Activated CD4-positive, alpha-beta T cell treated with anti-CD3 and anti-CD28 coated beads for 4 hours (primary cell): Measurements from ENCODE around the gene PIGK.

Source experiments
- DNase-seq, 2 donors: peaks; one replicate each; pipeline ENCODE4 v3.0.0-alpha.2; 2020

Gene PIGK

DNA sequence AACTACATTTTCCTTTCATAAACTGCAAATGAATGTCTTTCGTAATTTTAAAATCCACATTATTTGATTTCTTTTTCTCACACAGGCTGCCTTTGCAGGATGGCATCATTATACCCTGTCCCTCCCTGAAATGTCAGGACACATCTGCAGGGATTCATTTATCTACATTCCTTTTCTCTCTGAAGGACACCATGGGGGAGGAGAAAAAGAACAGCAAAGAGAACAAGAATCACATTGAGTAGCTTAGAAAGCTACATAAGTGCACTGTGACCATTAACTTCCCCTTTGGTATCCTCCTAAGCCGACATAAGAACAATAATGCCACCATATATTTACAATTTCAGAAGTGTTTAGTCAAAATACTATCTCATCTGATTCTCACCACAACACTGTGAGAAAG is 129.5 kb downstream of the PIGK start:
- no peak for DNase-seq

- DNase-seq = no peak
Observed at GRCh38 chr1:77085109-77085508, 134.1 kb downstream of the PIGK start.

DNA sequence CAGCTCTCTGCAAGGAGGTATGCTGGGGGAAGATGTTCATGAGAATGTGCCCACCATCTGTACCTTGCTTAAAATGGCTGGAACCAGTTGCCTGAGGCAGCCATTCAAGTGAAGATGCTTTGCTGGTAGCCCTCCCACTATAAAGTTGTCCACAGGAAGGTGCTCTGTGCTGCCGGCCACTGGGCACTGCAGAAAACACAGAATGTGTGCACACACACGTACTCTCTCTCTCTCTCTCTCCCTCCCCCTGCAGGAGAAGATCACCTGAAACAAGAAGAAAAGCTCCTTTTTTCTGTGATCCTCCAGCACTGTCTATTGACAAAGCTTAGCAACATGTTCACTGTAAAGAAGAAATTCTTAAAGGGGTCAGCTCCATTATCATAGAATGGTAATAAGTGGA is 134.8 kb downstream of the PIGK start:
- DNase-seq = no peak

GRCh38 chr1:77081834-77082233 is 137.4 kb downstream of the PIGK start:
- no peak for DNase-seq

- no peak for DNase-seq
Observed at GRCh38 chr1:77076759-77077158, 142.5 kb downstream of the PIGK start.

GRCh38 chr1:77068013-77068412 is 151.2 kb downstream of the PIGK start:
- no peak for DNase-seq

DNA sequence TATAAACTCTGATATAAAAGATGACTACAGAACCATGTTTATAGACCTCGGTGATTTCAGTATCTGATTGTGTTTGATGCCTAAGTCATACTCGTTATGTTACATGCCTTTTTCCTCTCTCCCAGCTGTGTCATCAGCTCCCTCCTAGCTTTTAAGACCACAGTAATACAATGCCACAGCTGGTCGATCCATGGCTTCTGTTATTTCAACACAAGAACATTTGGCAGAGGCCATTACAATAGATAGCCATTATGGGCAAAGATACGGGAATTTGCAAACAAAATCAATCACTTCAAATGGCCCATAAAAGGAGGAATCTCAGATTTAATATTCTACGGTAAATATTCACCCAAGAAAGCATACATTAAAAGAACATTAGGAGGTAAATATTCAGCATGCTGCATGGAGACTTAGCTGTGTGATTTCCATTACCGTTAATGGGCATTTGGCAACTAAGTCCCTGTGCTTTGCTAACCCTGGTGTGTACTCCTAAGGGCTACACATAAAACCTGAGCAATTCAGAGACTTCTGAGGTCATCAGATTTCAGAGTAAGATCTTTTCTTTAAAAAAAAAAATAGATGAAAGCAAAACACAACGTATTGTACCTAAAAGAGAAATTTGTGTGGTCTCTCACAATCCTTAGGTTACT is 153.4 kb downstream of the PIGK start:
- no peak for DNase-seq

DNA sequence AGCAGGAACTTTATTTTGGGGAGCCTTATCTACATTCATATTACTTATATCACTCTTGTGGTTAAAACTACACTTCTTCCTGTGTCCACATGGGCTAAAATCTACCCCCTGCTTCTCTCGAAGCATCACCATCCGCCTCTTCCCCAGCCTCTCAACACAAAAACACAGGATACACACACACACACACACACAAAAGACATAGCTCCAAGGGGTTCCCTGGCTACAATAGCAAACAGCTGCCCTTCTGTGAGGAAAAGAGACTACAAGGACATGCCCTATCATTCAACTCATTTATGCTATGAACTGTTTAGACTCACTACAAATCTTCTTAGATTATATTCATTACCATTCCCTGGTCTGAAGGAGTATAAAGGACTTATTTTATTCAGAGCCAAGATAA is 155.0 kb downstream of the PIGK start:
- DNase-seq = no peak

GRCh38 chr1:77063118-77063517 is 156.1 kb downstream of the PIGK start:
- no peak for DNase-seq

DNA sequence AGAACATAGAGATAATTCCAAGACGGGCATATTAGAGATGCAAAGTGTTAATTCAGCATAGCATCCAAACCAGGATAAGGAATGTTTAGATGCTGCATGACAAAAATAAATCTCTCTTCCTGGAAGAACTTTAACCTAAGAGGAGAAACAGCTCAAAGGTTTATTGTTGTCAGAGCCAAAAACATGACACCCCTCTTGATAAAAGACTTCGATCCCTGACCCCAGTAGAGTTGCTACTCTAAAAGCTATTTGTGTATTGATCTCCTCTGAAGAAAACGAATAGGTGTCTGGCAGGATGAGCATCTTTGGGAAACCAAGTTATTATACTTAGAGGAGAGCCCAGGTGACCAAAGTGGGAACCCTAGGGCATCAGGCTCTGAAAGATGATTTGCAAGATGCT is 158.1 kb downstream of the PIGK start:
- no peak for DNase-seq

DNA sequence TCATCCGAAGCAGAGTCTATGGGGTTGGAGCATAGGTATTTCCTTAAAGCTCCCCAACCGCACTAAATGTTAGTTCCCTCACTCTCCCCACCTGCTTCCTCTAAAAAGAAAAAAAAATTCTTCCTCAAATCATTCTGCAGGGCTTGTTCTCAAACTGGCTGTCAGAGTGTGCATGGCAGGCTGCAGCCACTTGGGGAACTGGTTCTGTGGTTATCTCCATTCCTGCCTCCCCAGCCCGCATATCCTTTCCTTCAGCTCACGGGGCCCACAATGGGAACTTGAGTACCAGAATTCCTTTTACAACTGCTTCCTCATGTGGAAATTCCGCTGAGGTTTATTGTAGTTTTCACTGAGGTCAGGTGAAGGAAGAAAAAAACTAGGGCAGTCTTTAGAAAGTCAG is 159.2 kb downstream of the PIGK start:
- no peak for DNase-seq

DNA sequence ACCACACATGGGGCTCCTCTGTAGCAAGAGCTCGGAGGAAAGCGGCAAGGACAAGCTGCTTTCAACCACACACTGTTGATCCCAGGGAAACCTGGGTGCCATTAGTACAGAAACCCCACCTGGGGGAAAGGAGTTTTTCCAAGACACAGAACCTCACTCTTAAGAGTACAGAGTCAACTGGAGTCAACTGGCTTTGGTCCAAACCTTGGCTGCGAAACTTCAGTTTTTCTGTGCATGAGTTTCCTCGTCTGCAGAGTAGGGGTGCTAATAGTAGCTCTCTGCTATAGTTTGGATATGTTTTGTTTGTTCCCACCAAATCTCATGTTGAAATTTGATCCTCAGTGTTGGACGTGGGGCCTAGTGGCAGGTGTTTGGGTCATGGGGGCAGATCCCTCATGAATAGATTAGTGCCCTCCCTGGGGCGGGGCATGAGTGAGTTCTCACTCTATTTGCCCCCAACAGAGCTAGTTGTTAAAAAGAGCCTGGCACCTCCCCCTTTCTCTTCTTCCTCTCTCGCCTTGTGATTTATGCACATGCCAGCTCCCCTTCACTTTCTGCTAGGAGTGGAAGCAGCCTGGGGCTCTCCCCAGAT is 161.1 kb downstream of the PIGK start:
- DNase-seq = no peak

- no peak for DNase-seq
Observed at GRCh38 chr1:77056525-77056924, 162.7 kb downstream of the PIGK start.

- DNase-seq = no peak
Observed at GRCh38 chr1:77051425-77051824, 167.8 kb downstream of the PIGK start.

DNA sequence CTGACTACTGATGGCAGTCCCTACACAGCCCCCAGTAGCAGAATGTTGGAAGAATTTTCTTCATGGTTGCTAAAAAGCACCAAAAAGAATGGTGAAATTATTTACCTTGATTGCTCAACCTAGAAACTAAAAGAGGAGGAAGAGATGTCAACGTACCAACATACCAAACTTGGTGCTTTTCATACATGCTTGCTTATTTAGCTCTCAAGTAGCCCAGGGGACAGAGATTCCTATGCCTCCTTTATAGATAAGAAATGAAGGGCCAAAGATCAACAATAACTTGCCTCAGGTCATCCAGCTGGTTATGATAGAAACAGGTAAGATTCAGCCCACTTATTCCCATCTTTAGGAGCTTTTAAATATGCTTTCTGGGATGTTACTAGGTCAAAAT is 170.6 kb downstream of the PIGK start:
- DNase-seq = no peak

- DNase-seq = no peak
Observed at GRCh38 chr1:77047978-77048614, 171.1 kb downstream of the PIGK start.

GRCh38 chr1:77047575-77047974 is 171.7 kb downstream of the PIGK start:
- DNase-seq = no peak

DNA sequence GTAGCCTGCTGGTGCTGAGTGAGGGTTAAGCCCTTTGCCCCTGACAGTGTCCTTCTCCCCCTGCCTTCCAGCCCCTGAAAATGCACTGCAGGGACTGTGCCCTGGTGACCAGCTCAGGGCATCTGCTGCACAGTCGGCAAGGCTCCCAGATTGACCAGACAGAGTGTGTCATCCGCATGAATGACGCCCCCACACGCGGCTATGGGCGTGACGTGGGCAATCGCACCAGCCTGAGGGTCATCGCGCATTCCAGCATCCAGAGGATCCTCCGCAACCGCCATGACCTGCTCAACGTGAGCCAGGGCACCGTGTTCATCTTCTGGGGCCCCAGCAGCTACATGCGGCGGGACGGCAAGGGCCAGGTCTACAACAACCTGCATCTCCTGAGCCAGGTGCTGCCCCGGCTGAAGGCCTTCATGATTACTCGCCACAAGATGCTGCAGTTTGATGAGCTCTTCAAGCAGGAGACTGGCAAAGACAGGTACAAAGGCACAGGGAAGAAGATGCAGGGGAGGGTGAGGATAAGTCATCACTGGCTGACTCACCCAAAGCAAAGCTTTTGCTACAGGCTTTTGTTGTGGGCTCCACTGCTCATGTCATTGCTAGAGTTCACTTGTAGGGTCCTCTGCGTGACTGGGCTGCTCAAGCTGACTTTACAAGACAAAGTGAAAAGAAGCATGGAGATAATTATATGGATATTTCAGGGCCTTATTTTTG is 174.9 kb downstream of the PIGK start:
- DNase-seq = no peak

DNA sequence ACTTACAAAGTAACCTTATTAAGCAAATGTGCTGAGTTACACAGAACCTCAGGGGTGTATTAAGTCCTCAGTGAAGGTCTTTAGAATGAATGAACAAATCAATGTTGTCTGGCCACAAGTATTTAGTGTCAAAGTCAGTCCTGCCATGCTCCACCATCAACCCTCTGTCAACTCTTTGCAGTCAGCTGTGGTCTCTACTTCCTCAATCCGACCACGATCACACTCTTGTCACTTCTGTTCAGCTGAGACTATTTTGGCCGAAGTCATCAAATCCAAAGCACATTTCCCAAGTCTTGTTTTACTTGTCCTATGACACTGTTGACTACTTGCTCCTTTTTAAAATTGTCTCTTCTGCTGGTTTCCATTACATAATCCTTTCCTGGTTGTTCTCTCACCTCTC is 178.4 kb downstream of the PIGK start:
- no peak for DNase-seq

DNA sequence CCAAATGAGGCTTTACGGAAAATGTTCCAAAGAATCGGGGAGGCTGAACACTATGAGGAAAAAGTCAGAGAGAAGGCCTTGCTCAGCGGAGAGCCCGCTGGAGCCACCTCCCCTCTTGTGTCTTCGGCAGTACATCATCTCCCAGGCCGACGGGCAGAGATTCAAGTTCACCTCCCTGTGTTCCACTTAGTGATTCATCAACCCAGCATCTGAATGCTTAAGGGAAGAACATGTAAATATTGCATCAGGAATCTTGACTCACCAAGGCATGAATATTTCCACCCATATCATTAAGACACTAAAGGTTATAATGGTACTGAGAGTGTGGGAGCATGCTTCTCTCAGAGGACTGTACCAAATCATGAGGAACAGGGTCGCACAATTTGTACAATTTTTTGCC is 179.5 kb downstream of the PIGK start:
- no peak for DNase-seq

- no peak for DNase-seq
Observed at GRCh38 chr1:77039111-77039510, 180.1 kb downstream of the PIGK start.
